Hepatocyte (in vitro differentiated cells): Measurements from ENCODE around the gene DAAM2. TPM values are rescaled to one million over a fixed set of nuclear protein-coding genes. Genes with fewer than 3 reads are reported as not detected.
A peak's percentile ranks its signal among the peaks of the same experiment; 100 is the strongest.

ENCODE experiments used
- DNase-seq: peaks from one replicate; pipeline ENCODE4 v3.0.0-alpha.2; 2016; ENCODE audit warnings: low spot score
- H2AFZ ChIP-seq: fragments of 200-600 bp; sonication (generic); 2 replicates; pipeline ENCODE4 v1.6.0; 2016; ENCODE audit warnings: antibody characterized with exemption, mild to moderate bottlenecking
- H3K27ac ChIP-seq: fragments of 200-600 bp; sonication (generic); 2 replicates; pipeline ENCODE4 v1.5.1; 2016; ENCODE audit warnings: mild to moderate bottlenecking
- H3K27me3 ChIP-seq: fragments of 200-600 bp; sonication (generic); 2 replicates; pipeline ENCODE4 v1.6.1; 2016
- H3K36me3 ChIP-seq: fragments of 200-600 bp; sonication (generic); replicated peaks from 2 replicates; pipeline ENCODE4 v1.5.1; 2016; ENCODE audit warnings: low read depth; ENCODE audit not compliant: insufficient read depth
- H3K4me1 ChIP-seq: fragments of 200-600 bp; sonication (generic); 2 replicates; pipeline ENCODE4 v1.5.1; 2016; ENCODE audit warnings: mild to moderate bottlenecking, moderate library complexity; ENCODE audit not compliant: insufficient read depth
- H3K4me2 ChIP-seq: fragments of 200-600 bp; sonication (generic); 2 replicates; pipeline ENCODE4 v1.6.0; 2016
- H3K4me3 ChIP-seq: fragments of 200-600 bp; sonication (generic); 2 replicates; pipeline ENCODE4 v1.5.1; 2016; ENCODE audit warnings: mild to moderate bottlenecking
- H3K79me2 ChIP-seq: fragments of 200-600 bp; sonication (generic); 2 replicates; pipeline ENCODE4 v1.6.0; 2017; ENCODE audit warnings: mild to moderate bottlenecking
- H3K9me2 ChIP-seq: fragments of 200-600 bp; sonication (generic); replicated peaks from 2 replicates; pipeline ENCODE4 v1.6.0; 2017; ENCODE audit warnings: mild to moderate bottlenecking; ENCODE audit not compliant: insufficient read depth
- H3K9me3 ChIP-seq: fragments of 200-600 bp; sonication (generic); 2 replicates; pipeline ENCODE4 v1.5.1; 2016; ENCODE audit warnings: low read depth, mild to moderate bottlenecking
- H4K20me1 ChIP-seq: fragments of 200-600 bp; sonication (generic); 2 replicates; pipeline ENCODE4 v1.6.0; 2016; ENCODE audit warnings: mild to moderate bottlenecking; ENCODE audit not compliant: insufficient read depth, poor library complexity, severe bottlenecking
- EZH2 ChIP-seq: fragments of 200-600 bp; sonication (generic); IDR thresholded peaks from 2 replicates; pipeline ENCODE4 v1.6.1; 2016; ENCODE audit warnings: antibody characterized with exemption, mild to moderate bottlenecking, borderline replicate concordance
- EZH2phosphoT487 ChIP-seq: fragments of 200-600 bp; sonication (generic); IDR thresholded peaks from one replicate; pipeline ENCODE4 v1.6.1; 2018; ENCODE audit warnings: antibody characterized with exemption, mild to moderate bottlenecking, low read depth, moderate library complexity; ENCODE audit not compliant: unreplicated experiment, severe bottlenecking
- WGBS: methylation state at CpG from one replicate; pipeline ENCODE4 v1.1.6; 2016; ENCODE audit warnings: low lambda C conversion rate; ENCODE audit errors: missing lambda C conversion rate; 5-methylcytosine and 5-hydroxymethylcytosine counted together
- polyA plus RNA-seq: library from polyadenylated mRNA; unstranded; fragments of >200 nt; fragmentation: Nextera tagmentation; extraction: Ambion mirVana; gene quantifications from 2 replicates; pipeline ENCODE4 v1.2.1, GENCODE V29; 2016
- total RNA-seq: library from RNA; depleted of rRNA; stranded (reverse); fragments of >200 nt; gene quantifications from 2 replicates; pipeline ENCODE4 v1.2.3, GENCODE V29; 2014
- TF ChIP-seq, protein P1 (sequence below): fragments of 200-600 bp; sonication (generic); IDR thresholded peaks from 2 replicates; pipeline ENCODE4 v1.5.1; 2016; ENCODE audit warnings: antibody characterized with exemption, mild to moderate bottlenecking; ENCODE audit not compliant: poor library complexity

DAAM2 gene
- total and polyA plus RNA-seq, 2 experiments from 2014 or later, result 11.7 to 15.1 TPM

- H3K9me2 ChIP-seq, result no peaks in the 10 kb centered on the region
- H3K27me3 ChIP-seq, result no peaks in the 10 kb centered on the region
- no peak for TF ChIP-seq EZH2phosphoT487
- TF ChIP-seq, protein P1, sequence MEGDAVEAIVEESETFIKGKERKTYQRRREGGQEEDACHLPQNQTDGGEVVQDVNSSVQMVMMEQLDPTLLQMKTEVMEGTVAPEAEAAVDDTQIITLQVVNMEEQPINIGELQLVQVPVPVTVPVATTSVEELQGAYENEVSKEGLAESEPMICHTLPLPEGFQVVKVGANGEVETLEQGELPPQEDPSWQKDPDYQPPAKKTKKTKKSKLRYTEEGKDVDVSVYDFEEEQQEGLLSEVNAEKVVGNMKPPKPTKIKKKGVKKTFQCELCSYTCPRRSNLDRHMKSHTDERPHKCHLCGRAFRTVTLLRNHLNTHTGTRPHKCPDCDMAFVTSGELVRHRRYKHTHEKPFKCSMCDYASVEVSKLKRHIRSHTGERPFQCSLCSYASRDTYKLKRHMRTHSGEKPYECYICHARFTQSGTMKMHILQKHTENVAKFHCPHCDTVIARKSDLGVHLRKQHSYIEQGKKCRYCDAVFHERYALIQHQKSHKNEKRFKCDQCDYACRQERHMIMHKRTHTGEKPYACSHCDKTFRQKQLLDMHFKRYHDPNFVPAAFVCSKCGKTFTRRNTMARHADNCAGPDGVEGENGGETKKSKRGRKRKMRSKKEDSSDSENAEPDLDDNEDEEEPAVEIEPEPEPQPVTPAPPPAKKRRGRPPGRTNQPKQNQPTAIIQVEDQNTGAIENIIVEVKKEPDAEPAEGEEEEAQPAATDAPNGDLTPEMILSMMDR, result no peak
- 85% methylated on average over 1 of the region's 1 CpG for WGBS
- H3K36me3 ChIP-seq, result no peaks in the 10 kb centered on the region
- peaks cover 14% of the 10 kb centered on the region for H3K79me2 ChIP-seq
- DNase-seq, result no peak
- H3K4me3 ChIP-seq, result no peak overlapping the region
- H3K9me3 ChIP-seq, result no peaks in the 10 kb centered on the region
- no peak overlapping the region for H3K4me2 ChIP-seq
- H3K4me1 ChIP-seq, result peaks cover 7% of the 10 kb centered on the region
- H4K20me1 ChIP-seq, result no peaks in the 10 kb centered on the region
- no peak overlapping the region for H3K27ac ChIP-seq
- H2AFZ ChIP-seq, result no peak overlapping the region
Measured at GRCh38 chr6:39931607-39932006, 139.4 kb downstream of the DAAM2 start.

DNA sequence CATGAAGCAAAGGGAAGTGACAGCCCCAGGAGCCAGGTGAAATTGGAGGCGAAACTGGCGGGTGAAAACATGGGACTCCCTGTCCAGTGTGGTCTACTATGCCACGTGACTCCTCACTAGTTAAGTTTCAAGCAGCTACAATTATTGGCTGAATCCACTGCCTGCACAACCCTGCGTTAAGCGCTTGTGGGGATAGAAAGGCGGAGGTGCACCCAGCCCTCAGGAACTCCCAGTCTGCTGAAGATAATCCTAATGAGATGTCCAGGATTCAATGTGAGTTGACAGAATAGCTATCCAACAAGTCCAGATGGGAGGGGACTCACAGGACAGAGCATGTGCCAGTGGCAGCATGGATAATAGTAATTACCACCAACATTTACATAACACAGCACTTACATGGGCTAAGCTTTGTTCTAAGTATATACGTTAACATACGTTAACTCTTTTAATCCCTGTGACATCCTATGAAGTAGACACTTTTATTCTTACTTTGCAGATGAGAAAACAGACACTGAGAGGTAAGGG is 140.3 kb downstream of the DAAM2 start:
- no peaks in the 10 kb centered on the region for H3K27me3 ChIP-seq
- no peak overlapping the region for H2AFZ ChIP-seq
- H4K20me1 ChIP-seq, result no peaks in the 10 kb centered on the region
- H3K9me2 ChIP-seq, result no peaks in the 10 kb centered on the region
- H3K4me3 ChIP-seq, result no peak overlapping the region
- H3K79me2 ChIP-seq, result peaks cover 14% of the 10 kb centered on the region
- no peak overlapping the region for H3K27ac ChIP-seq
- no peaks in the 10 kb centered on the region for H3K9me3 ChIP-seq
- no peaks in the 10 kb centered on the region for H3K36me3 ChIP-seq
- peaks cover 7% of the 10 kb centered on the region for H3K4me1 ChIP-seq
- H3K4me2 ChIP-seq, result peak overlapping the region; percentile 94
- WGBS, result 90% methylated on average over 8 of the region's 8 CpGs
- TF ChIP-seq, protein P1, result no peak
- no peak for TF ChIP-seq EZH2
- TF ChIP-seq EZH2phosphoT487, result no peak
- DNase-seq, result no peak

- H3K4me3 ChIP-seq, result peak overlapping the region; percentile 78
- H3K27me3 ChIP-seq, result no peaks in the 10 kb centered on the region
- H3K4me2 ChIP-seq, result peak overlapping the region; percentile 94
- H2AFZ ChIP-seq, result peak overlapping the region; percentile 93
- H3K36me3 ChIP-seq, result no peaks in the 10 kb centered on the region
- TF ChIP-seq EZH2 (no peak), EZH2phosphoT487 (no peak)
- TF ChIP-seq, protein P1, result no peak
- H3K4me1 ChIP-seq, result peaks cover 7% of the 10 kb centered on the region
- no peak overlapping the region for H3K27ac ChIP-seq
- no peak for DNase-seq
- no peaks in the 10 kb centered on the region for H3K9me3 ChIP-seq
- WGBS, result 20% methylated on average over 8 of the region's 9 CpGs
- peaks cover 14% of the 10 kb centered on the region for H3K79me2 ChIP-seq
- H4K20me1 ChIP-seq, result no peaks in the 10 kb centered on the region
- H3K9me2 ChIP-seq, result no peaks in the 10 kb centered on the region
Measured at GRCh38 chr6:39933669-39934130, 141.5 kb downstream of the DAAM2 start.
